GM19240 (cell line): ENCODE results near the gene NAGLU.
A peak's percentile ranks its signal among the peaks of the same experiment; 100 is the strongest.
"Not testable (repeated sequence)": the region's sequence is repeated elsewhere in the genome, so short reads cannot be mapped to it uniquely, and the experiment has no call there.

Experiments
- DNase-seq: peaks from one replicate; pipeline ENCODE4 v3.0.0; 2011; ENCODE audit warnings: low spot score; ENCODE audit not compliant: insufficient read length

NAGLU gene

GRCh38 chr17:42544874-42545283, 8.8 kb downstream of the NAGLU start:
- DNase-seq: no peak

GRCh38 chr17:42545755-42546505, 9.9 kb downstream of the NAGLU start:
- not testable (repeated sequence) for DNase-seq

GRCh38 chr17:42547001-42547461, 11.0 kb downstream of the NAGLU start:
- DNase-seq: no peak

- no peak for DNase-seq
These were observed 11.6 kb downstream of the NAGLU start for GRCh38 chr17:42547698-42548069.

- no peak for DNase-seq
These were observed 12.2 kb downstream of the NAGLU start for GRCh38 chr17:42548070-42548837.

- no peak for DNase-seq
These were observed 13.1 kb downstream of the NAGLU start for GRCh38 chr17:42548993-42549755.

GRCh38 chr17:42552736-42553135, 16.7 kb downstream of the NAGLU start, which contains the start of gene HSD17B1:
Gene HSD17B1, plus strand, starts transcription at chr17:42552923. Its CDS starts 11 bp downstream, at chr17:42552934.
- DNase-seq: not testable (repeated sequence)

- DNase-seq: no peak
These were observed 17.2 kb downstream of the NAGLU start for GRCh38 chr17:42553161-42553818.

- DNase-seq: no peak
These were observed 17.8 kb downstream of the NAGLU start for GRCh38 chr17:42553866-42554249.

- DNase-seq: peak; percentile 82
These were observed 18.4 kb downstream of the NAGLU start for GRCh38 chr17:42554250-42555121.

GRCh38 chr17:42555122-42555622, 19.1 kb downstream of the NAGLU start:
- no peak for DNase-seq

- DNase-seq: not testable (repeated sequence)
These were observed 20.0 kb downstream of the NAGLU start for GRCh38 chr17:42555961-42556617.

GRCh38 chr17:42559075-42559474, 23.0 kb downstream of the NAGLU start:
- no peak for DNase-seq

- DNase-seq: no peak
These were observed 24.2 kb downstream of the NAGLU start for GRCh38 chr17:42560246-42560645.

GRCh38 chr17:42561897-42562387, 25.9 kb downstream of the NAGLU start, which contains the start of gene COASY:
Gene COASY, plus strand, starts transcription at chr17:42562148. Its CDS starts 475 bp downstream, at chr17:42562623.
- DNase-seq: peak; percentile 93

GRCh38 chr17:42562388-42563142, 26.5 kb downstream of the NAGLU start:
- no peak for DNase-seq

- DNase-seq: no peak
These were observed 27.1 kb downstream of the NAGLU start for GRCh38 chr17:42563143-42563509.

- no peak for DNase-seq
These were observed 27.5 kb downstream of the NAGLU start for GRCh38 chr17:42563543-42563942.

- no peak for DNase-seq
These were observed 27.9 kb downstream of the NAGLU start for GRCh38 chr17:42563950-42564349.
